ENCODE results near the gene PALMD.

PALMD gene

GRCh38 chr1:99704356-99704816 is 58.5 kb downstream of the PALMD start:
- TF ChIP-seq CTCF (IDR thresholded peaks at IDR 0.05; ENCODE audit: low read depth, low read length, poor library complexity, severe bottlenecking), result no peak
- TF ChIP-seq EZH2phosphoT487 (IDR thresholded peaks at IDR 0.05; ENCODE audit: borderline replicate concordance, low read length), result no peak
- Histone ChIP-seq H3K27me3 (ENCODE audit: control insufficient read depth, low read length) (no peaks in the 10 kb centered on the region), H3K4me2 (ENCODE audit: low read length) (no peak overlapping the region), H4K20me1 (ENCODE audit: control insufficient read depth, insufficient read depth, low read depth, low read length) (no peaks in the 10 kb centered on the region), H3K79me2 (ENCODE audit: control insufficient read depth, low read length) (no peaks in the 10 kb centered on the region), H3K9me2 (replicated peaks; ENCODE audit: control insufficient read depth, low read length) (no peaks in the 10 kb centered on the region), H3K4me1 (ENCODE audit: control insufficient read depth, low read length) (no peaks in the 10 kb centered on the region), H3K36me3 (ENCODE audit: control insufficient read depth, low read length) (no peaks in the 10 kb centered on the region), H3K9me3 (ENCODE audit: control insufficient read depth, insufficient read depth, low read length) (no peaks in the 10 kb centered on the region), H3K4me3 (ENCODE audit: low read length) (no peak overlapping the region), H3K27ac (ENCODE audit: low read depth, low read length) (no peak overlapping the region), H3F3A (ENCODE audit: control insufficient read depth, insufficient read depth) (no peaks in the 10 kb centered on the region)

DNA sequence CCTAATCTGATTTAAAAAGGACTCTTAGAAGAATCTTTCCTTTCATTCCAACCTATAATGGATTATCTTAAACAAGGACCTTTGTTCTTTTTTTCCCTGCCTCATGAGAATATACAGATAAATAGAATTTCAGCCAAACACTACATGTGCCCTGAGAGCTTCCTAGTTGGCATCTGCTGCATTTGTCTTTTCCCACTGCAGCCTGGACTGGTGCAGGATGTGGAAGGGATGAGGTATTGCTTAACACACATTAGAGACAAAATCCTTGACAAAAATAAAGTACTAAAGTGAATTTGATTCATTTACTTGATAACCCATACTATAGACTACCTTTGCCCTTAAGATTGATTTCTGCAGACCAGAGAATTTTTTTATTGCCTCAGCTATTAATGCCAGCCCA is 59.5 kb downstream of the PALMD start:
- H3K4me2 ChIP-seq (ENCODE audit: low read length), result no peak overlapping the region
- H3K9me3 ChIP-seq (ENCODE audit: control insufficient read depth, insufficient read depth, low read length), result no peaks in the 10 kb centered on the region
- no peaks in the 10 kb centered on the region for H4K20me1 ChIP-seq (ENCODE audit: control insufficient read depth, insufficient read depth, low read depth, low read length)
- no peak overlapping the region for H3K27ac ChIP-seq (ENCODE audit: low read depth, low read length)
- no peak overlapping the region for H3K4me3 ChIP-seq (ENCODE audit: low read length)
- H3K27me3 ChIP-seq (ENCODE audit: control insufficient read depth, low read length), result no peaks in the 10 kb centered on the region
- no peaks in the 10 kb centered on the region for H3K36me3 ChIP-seq (ENCODE audit: control insufficient read depth, low read length)
- H3K9me2 ChIP-seq (replicated peaks; ENCODE audit: control insufficient read depth, low read length), result no peaks in the 10 kb centered on the region
- no peaks in the 10 kb centered on the region for H3K79me2 ChIP-seq (ENCODE audit: control insufficient read depth, low read length)
- H3K4me1 ChIP-seq (ENCODE audit: control insufficient read depth, low read length), result no peaks in the 10 kb centered on the region
- H3F3A ChIP-seq (ENCODE audit: control insufficient read depth, insufficient read depth), result no peaks in the 10 kb centered on the region
- TF ChIP-seq EZH2phosphoT487 (IDR thresholded peaks at IDR 0.05; ENCODE audit: borderline replicate concordance, low read length) (no peak), CTCF (IDR thresholded peaks at IDR 0.05; ENCODE audit: low read depth, low read length, poor library complexity, severe bottlenecking) (no peak)

- Histone ChIP-seq H3K9me2 (replicated peaks; ENCODE audit: control insufficient read depth, low read length) (no peaks in the 10 kb centered on the region), H3K9me3 (ENCODE audit: control insufficient read depth, insufficient read depth, low read length) (no peaks in the 10 kb centered on the region), H3K79me2 (ENCODE audit: control insufficient read depth, low read length) (no peaks in the 10 kb centered on the region), H3K27me3 (ENCODE audit: control insufficient read depth, low read length) (no peaks in the 10 kb centered on the region), H4K20me1 (ENCODE audit: control insufficient read depth, insufficient read depth, low read depth, low read length) (no peaks in the 10 kb centered on the region), H3K4me1 (ENCODE audit: control insufficient read depth, low read length) (no peaks in the 10 kb centered on the region), H3K4me3 (ENCODE audit: low read length) (no peak overlapping the region), H3K27ac (ENCODE audit: low read depth, low read length) (no peak overlapping the region), H3K4me2 (ENCODE audit: low read length) (no peak overlapping the region), H3K36me3 (ENCODE audit: control insufficient read depth, low read length) (no peaks in the 10 kb centered on the region), H3F3A (ENCODE audit: control insufficient read depth, insufficient read depth) (no peaks in the 10 kb centered on the region)
- TF ChIP-seq EZH2phosphoT487 (IDR thresholded peaks at IDR 0.05; ENCODE audit: borderline replicate concordance, low read length) (no peak), CTCF (IDR thresholded peaks at IDR 0.05; ENCODE audit: low read depth, low read length, poor library complexity, severe bottlenecking) (peak; percentile 92)
Measured at GRCh38 chr1:99707535-99708142, 61.7 kb downstream of the PALMD start.
